Naive thymus-derived CD4-positive, alpha-beta T cell (primary cell): ENCODE data around the gene HOXA5. TPM values are rescaled to one million over a fixed set of nuclear protein-coding genes. Genes with fewer than 3 reads are reported as not detected.

Experiments
- ATAC-seq: fragments of 150-1000 bp; cut with Tn5 transposase; 2 replicates; pipeline ENCODE4 v1.10.0; 2021; ENCODE audit warnings: mild to moderate bottlenecking, moderate library complexity
- CTCF ChIA-PET: fragments of 350-600 bp; sonication (Branson Sonifier 250); formaldehyde crosslinking; loops from one replicate; lab custom pipeline; 2021; ENCODE audit warnings: antibody characterized with exemption; lab: Charles Lee
- POLR2A ChIA-PET: fragments of 350-600 bp; sonication (Branson Sonifier 250); formaldehyde crosslinking; loops from one replicate; lab custom pipeline; 2021; ENCODE audit warnings: antibody characterized with exemption, inconsistent platforms; lab: Charles Lee
- DNase-seq, 9 donors: peaks; one replicate each; pipeline versions ENCODE4 v3.0.0 to v3.0.0-alpha.2; 2020 to 2022; ENCODE audit warnings: mixed read lengths in 1 of 9
- H3K27ac ChIP-seq: one replicate; pipeline ENCODE4 v1.7.0; 2013; ENCODE audit warnings: mild to moderate bottlenecking, low read depth, low read length, moderate library complexity
- H3K27me3 ChIP-seq, 2 donors: one replicate each; pipeline ENCODE4 v1.7.0; 2013; ENCODE audit warnings: low read length in 2 of 2, mild to moderate bottlenecking in 2 of 2, moderate library complexity in 2 of 2; ENCODE audit not compliant: control insufficient read depth in 2 of 2, insufficient read depth in 2 of 2
- H3K36me3 ChIP-seq, 3 experiments: 1 replicate in 2 of 3; 2 replicates in 1 of 3; pipeline ENCODE4 v1.7.0; 2013; ENCODE audit warnings: low read length in 3 of 3, mild to moderate bottlenecking in 3 of 3, moderate library complexity in 1 of 3; ENCODE audit not compliant: insufficient read depth in 3 of 3, control insufficient read depth in 2 of 3
- H3K4me1 ChIP-seq, 2 donors: one replicate each; pipeline ENCODE4 v1.7.0; 2013; ENCODE audit warnings: low read length in 2 of 2, mild to moderate bottlenecking in 2 of 2, moderate library complexity in 1 of 2; ENCODE audit not compliant: control insufficient read depth in 2 of 2, insufficient read depth in 2 of 2
- H3K4me3 ChIP-seq: 2 replicates; pipeline ENCODE4 v1.7.0; 2013; ENCODE audit warnings: mild to moderate bottlenecking, low read length
- H3K9me3 ChIP-seq, 3 experiments: 1 replicate in 2 of 3; 2 replicates in 1 of 3; pipeline ENCODE4 v1.7.0; 2013; ENCODE audit warnings: low read length in 3 of 3; ENCODE audit not compliant: control insufficient read depth in 2 of 3
- H3K27ac Mint-ChIP-seq, 9 donors: one replicate each; pipeline ENCODE4 v1.8.0; 2020 to 2022; ENCODE audit warnings: mixed read lengths in 9 of 9, mild to moderate bottlenecking in 8 of 9, moderate library complexity in 5 of 9, inconsistent platforms in 2 of 9
- H3K27me3 Mint-ChIP-seq, 5 donors: one replicate each; pipeline ENCODE4 v1.8.0; 2021 to 2022; ENCODE audit warnings: mixed read lengths in 5 of 5, mild to moderate bottlenecking in 1 of 5
- H3K36me3 Mint-ChIP-seq, 5 donors: one replicate each; pipeline ENCODE4 v1.8.0; 2020 to 2022; ENCODE audit warnings: mixed read lengths in 5 of 5, mild to moderate bottlenecking in 3 of 5, inconsistent platforms in 1 of 5
- H3K4me1 Mint-ChIP-seq, 7 donors: one replicate each; pipeline ENCODE4 v1.8.0; 2020 to 2022; ENCODE audit warnings: mixed read lengths in 7 of 7, mild to moderate bottlenecking in 3 of 7, inconsistent platforms in 1 of 7
- H3K4me3 Mint-ChIP-seq, 10 donors: one replicate each; pipeline ENCODE4 v1.8.0; 2020 to 2022; ENCODE audit warnings: mild to moderate bottlenecking in 10 of 10, mixed read lengths in 10 of 10, moderate library complexity in 6 of 10, inconsistent platforms in 2 of 10
- H3K9me3 Mint-ChIP-seq, 11 donors: one replicate each; pipeline ENCODE4 v1.8.0; 2020 to 2022; ENCODE audit warnings: mixed read lengths in 11 of 11, mild to moderate bottlenecking in 4 of 11, inconsistent platforms in 1 of 11, moderate library complexity in 1 of 11
- intact Hi-C, 2 donors: fragments of 100-400 bp; cut with micrococcal nuclease; formaldehyde crosslinking; loops; one replicate each; pipeline ENCODE4 v1.15.1; 2023
- polyA plus RNA-seq, 2 donors: library from polyadenylated mRNA; unstranded; fragments of 300-500 nt; fragmentation: Illumina TruSeq; gene quantifications; one replicate each; pipeline ENCODE4 v1.2.3, GENCODE V29; 2021
- total RNA-seq, 6 experiments: library from RNA in 5 of 6; stranded (reverse) in 5 of 6; gene quantifications; 1 replicate in 5 of 6; 2 replicates in 1 of 6; pipeline ENCODE4 v1.2.3 and lab custom pipeline; 2021 to 2026

HOXA5 gene
- total and polyA plus RNA-seq, 7 experiments from 2014 or later: 0.88 to 2.2 TPM; not detected in 5

DNA sequence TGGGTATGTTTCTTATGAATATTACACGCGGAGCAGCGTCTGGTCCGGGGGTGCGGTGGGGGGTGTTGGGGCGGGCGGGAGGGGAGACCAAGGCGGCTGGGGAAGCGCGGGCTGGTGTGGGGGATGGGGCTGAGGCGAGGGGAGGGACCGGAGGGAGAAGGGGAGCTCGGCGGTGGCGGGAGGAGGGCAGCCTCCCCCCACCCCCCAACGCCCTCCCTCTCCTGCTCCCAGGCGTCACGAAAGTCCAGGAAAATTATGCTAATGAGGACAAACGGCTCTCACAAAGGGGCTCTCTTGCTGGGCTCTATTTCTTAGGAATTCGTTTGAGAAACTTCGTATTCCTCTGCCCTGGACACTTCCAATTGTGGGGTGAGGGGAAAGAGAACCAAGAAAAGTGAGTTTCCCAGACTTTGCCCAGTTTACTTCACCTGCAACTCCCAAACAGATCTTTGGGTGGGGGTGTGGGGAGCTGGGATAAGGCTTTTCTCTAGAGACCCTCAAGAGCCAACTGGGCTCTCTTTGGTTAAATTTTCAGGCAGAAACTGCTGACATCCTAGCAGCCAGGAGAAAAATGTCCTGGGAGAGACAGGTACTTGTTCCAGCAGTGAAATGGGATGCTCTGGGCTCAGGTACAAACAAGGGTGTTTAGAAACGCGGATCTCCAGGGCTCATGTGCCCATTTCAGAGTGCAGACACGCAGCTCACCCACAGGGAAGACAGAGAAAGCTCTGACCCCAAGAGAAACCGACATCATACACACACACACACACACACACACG lies 29.3 kb downstream of the HOXA5 start:
- Mint-ChIP-seq H3K27ac (no peak overlapping the region), H3K4me1 (no peaks in the 10 kb centered on the region), H3K9me3 (no peaks in the 10 kb centered on the region), H3K4me3 (no peak overlapping the region), H3K36me3 (no peaks in the 10 kb centered on the region), H3K27me3 (peaks cover 0 to 24% (median 7%) of the 10 kb centered on the region in 5 donors)
- Histone ChIP-seq H3K9me3 (no peaks in the 10 kb centered on the region), H3K27me3 (no peaks in the 10 kb centered on the region), H3K4me3 (no peak overlapping the region), H3K4me1 (no peaks in the 10 kb centered on the region), H3K27ac (no peak overlapping the region), H3K36me3 (no peaks in the 10 kb centered on the region)
- ATAC-seq (no peak), DNase-seq (no peak)
- intact Hi-C loops: no loop called here
- ChIA-PET POLR2A (no interaction called here), CTCF (interaction anchor here (0.6 kb wide), 1 partner anchor 35 kb away, joined by 3 read pairs; no protein-coding TSS in a partner anchor)

DNA sequence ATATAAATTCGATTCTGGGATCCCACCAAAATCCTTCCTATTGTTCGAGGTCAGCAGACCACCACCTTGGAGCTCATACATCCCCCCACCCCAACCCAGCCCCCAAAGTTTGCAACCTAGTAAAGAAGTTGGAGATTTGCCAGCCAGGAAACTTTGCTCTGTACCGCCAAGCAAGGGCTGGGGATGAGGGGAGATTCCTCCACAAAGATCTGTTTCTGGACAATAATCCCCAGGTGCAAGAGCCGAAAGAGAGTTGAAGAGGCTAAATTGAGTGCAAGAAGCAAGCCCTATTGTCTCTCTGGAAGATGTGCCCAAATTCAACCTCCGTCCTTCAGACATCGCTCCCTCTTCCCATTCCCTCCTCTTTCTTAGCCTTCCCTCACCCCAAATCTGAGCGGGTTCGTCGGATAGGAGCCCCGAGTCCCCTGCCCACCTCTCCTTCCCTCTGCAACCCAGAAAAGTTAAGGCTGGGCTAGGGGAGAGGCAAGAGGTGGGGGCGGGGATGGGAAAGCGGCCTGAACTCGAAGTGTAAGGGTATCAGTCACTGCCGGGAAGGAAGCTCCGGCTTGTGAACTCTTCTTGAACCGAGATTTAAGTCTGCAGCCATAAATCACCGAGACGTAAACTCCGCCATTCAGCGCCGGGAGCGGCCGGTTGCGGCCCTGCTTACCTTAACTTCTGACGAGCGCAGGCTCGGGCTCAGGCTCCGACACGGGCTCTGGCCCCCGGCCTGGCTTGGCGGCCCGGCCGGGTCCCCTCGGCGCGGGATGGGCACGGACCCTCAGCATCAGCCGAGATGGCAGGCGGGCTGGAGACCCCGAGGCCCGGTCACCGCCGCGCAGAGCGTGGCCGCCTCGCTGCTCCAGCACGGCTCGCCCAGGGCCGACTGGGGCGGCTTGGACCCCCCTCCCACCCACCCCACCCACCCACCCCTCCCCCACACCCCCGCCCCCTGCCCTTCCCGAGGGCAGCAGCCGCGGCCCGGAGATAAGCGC lies 30.2 kb downstream of the HOXA5 start:
- H3K4me1 ChIP-seq: no peaks in the 10 kb centered on the region
- ChIA-PET POLR2A (no interaction called here), CTCF (no interaction called here)
- Mint-ChIP-seq H3K4me3 (no peak overlapping the region), H3K27me3 (peaks cover 0 to 20% (median 7%) of the 10 kb centered on the region in 5 donors), H3K36me3 (peaks cover 0 to 3% (median 0%) of the 10 kb centered on the region in 5 donors), H3K27ac (no peak overlapping the region), H3K9me3 (no peaks in the 10 kb centered on the region), H3K4me1 (no peaks in the 10 kb centered on the region)
- H3K4me3 ChIP-seq: no peak overlapping the region
- H3K9me3 ChIP-seq: no peaks in the 10 kb centered on the region
- no peaks in the 10 kb centered on the region for H3K27me3 ChIP-seq
- DNase-seq (no peak), ATAC-seq (no peak)
- no peaks in the 10 kb centered on the region for H3K36me3 ChIP-seq
- intact Hi-C loops: no loop called here
- no peak overlapping the region for H3K27ac ChIP-seq

DNA sequence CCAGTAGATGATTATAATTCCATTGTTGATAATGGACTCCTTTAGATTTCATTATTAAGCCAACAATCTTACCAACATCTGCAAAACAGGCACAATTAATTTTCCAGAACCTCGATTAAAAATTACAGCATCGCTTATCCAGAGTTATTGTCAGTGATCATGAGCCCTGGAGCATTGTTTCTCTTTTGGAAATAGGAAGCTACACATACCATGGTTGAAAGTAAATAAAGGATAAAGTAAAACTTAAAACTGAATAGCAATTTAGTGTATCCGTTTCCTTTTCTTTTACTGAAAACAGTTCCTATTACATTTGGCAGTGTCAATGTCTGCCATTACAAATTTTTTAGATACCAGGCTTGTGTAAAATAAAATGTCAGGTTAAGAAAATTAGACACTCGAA lies 31.1 kb downstream of the HOXA5 start:
- H3K27ac ChIP-seq: no peak overlapping the region
- DNase-seq: no peak
- Mint-ChIP-seq H3K27ac (no peak overlapping the region), H3K9me3 (peaks cover 0 to 4% (median 0%) of the 10 kb centered on the region in 11 donors), H3K36me3 (peaks cover 0 to 3% (median 0%) of the 10 kb centered on the region in 5 donors), H3K27me3 (peaks cover 4 to 14% (median 5%) of the 10 kb centered on the region in 5 donors), H3K4me3 (no peak overlapping the region), H3K4me1 (no peaks in the 10 kb centered on the region)
- intact Hi-C loops: no loop called here
- no peaks in the 10 kb centered on the region for H3K4me1 ChIP-seq
- ATAC-seq: no peak
- no peak overlapping the region for H3K4me3 ChIP-seq
- H3K9me3 ChIP-seq: no peaks in the 10 kb centered on the region
- no peaks in the 10 kb centered on the region for H3K27me3 ChIP-seq
- ChIA-PET CTCF (no interaction called here), POLR2A (no interaction called here)
- H3K36me3 ChIP-seq: no peaks in the 10 kb centered on the region

DNA sequence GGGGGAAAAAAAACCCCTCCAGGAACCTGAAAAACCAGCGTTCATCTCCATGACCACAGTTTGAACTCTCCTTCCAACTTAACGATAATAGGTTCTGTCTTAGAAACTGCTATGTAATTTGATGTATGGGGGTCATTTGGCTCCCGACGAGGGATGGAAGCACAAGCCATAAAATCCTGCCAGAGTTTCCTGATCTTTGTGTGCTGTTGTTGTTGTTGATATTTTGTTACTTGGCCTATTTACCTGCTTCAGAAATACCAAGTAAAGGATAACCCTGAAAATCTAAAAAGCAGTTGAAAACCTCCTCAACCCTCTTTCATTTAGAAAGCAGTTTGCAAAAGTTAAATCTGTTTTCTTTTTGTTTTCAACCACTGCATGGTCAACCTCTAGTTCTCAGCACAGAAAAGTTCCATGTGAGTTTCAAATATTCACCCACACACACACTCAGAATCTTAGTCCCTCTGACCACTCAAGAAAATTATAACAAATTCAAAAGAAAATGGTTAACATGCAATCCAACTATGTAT lies 31.7 kb downstream of the HOXA5 start:
- Mint-ChIP-seq H3K27ac (no peak overlapping the region), H3K9me3 (peaks cover 0 to 4% (median 0%) of the 10 kb centered on the region in 11 donors), H3K4me1 (no peaks in the 10 kb centered on the region), H3K27me3 (peaks cover 4 to 14% (median 6%) of the 10 kb centered on the region in 5 donors), H3K4me3 (no peak overlapping the region), H3K36me3 (peaks cover 0 to 3% (median 0%) of the 10 kb centered on the region in 5 donors)
- H3K4me3 ChIP-seq: no peak overlapping the region
- CTCF ChIA-PET: no interaction called here
- DNase-seq (no peak), ATAC-seq (no peak)
- no peak overlapping the region for H3K27ac ChIP-seq
- H3K36me3 ChIP-seq: no peaks in the 10 kb centered on the region
- no peaks in the 10 kb centered on the region for H3K4me1 ChIP-seq
- H3K9me3 ChIP-seq: no peaks in the 10 kb centered on the region
- POLR2A ChIA-PET: no interaction called here
- intact Hi-C loops: no loop called here
- H3K27me3 ChIP-seq: no peaks in the 10 kb centered on the region

DNA sequence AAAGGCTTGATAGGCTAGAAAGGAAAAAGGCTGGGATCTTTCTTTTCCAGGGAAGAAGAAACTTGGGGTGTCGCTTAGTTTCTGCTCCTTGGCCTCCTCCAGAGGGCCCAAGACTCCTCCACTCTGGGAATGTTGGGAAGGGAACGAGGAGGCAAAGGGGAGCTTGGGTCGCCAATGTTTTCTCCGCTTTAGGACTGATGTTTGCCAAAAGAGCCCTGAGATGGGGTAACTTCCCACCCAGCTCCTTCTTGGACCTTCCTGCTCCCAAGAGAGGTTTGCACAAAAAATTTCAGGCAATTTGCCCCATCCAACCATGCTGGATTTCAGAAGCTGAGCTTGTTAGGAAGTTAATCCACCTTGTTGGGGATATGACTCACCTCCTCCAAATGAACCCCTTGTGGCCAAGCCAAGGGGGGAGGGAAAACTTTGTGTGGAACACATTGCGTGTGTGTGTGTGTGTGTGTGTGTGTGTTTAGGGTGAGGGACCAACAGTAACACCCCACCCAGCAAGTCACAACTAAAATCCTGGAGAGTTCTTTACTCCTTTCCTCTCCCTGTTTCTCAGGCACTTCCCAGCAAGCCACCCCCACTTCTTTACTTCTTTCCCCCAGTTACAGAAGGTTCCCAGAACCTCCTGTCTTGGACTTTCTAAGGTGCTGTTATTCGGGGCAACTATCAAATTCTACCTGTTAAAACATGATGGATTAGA lies 32.3 kb downstream of the HOXA5 start:
- POLR2A ChIA-PET: no interaction called here
- Histone ChIP-seq H3K4me1 (no peaks in the 10 kb centered on the region), H3K9me3 (no peaks in the 10 kb centered on the region), H3K4me3 (no peak overlapping the region), H3K27me3 (no peaks in the 10 kb centered on the region), H3K27ac (no peak overlapping the region), H3K36me3 (no peaks in the 10 kb centered on the region)
- H3K4me1 Mint-ChIP-seq: no peaks in the 10 kb centered on the region
- H3K27me3 Mint-ChIP-seq: peaks cover 5 to 15% (median 7%) of the 10 kb centered on the region in 5 donors
- peaks cover 0 to 4% (median 0%) of the 10 kb centered on the region in 11 donors for H3K9me3 Mint-ChIP-seq
- H3K27ac Mint-ChIP-seq: no peak overlapping the region
- no peak for ATAC-seq
- intact Hi-C loops: no loop called here
- H3K4me3 Mint-ChIP-seq: no peak overlapping the region
- no peak for DNase-seq
- CTCF ChIA-PET: no interaction called here
- peaks cover 0 to 3% (median 0%) of the 10 kb centered on the region in 5 donors for H3K36me3 Mint-ChIP-seq
